Right lobe of liver (tissue), 4 donors: Measurements from ENCODE around the gene VPS18.

ENCODE experiments used
- POLR2A ChIP-seq: fragments of 450-650 bp; IDR thresholded peaks from one replicate; pipeline ENCODE4 v1.6.1; 2017; ENCODE audit warnings: antibody characterized with exemption, mild to moderate bottlenecking
- TF ChIP-seq, protein P1 (sequence below), 4 donors: fragments of 200-600 bp in 3 of 4; fragments of 450-650 bp in 1 of 4; IDR thresholded peaks; one replicate each; pipeline versions ENCODE4 v1.5.1 to v1.8.0; 2016 to 2022; ENCODE audit warnings: antibody characterized with exemption in 4 of 4, mild to moderate bottlenecking in 2 of 4
- donor health status: DM: no; HTN: no; CAD: no.
- donor health status: DM: no; HTN: no; CAD: no.
- donor health status: DM: no; HTN: yes; CAD: no.

DNA sequence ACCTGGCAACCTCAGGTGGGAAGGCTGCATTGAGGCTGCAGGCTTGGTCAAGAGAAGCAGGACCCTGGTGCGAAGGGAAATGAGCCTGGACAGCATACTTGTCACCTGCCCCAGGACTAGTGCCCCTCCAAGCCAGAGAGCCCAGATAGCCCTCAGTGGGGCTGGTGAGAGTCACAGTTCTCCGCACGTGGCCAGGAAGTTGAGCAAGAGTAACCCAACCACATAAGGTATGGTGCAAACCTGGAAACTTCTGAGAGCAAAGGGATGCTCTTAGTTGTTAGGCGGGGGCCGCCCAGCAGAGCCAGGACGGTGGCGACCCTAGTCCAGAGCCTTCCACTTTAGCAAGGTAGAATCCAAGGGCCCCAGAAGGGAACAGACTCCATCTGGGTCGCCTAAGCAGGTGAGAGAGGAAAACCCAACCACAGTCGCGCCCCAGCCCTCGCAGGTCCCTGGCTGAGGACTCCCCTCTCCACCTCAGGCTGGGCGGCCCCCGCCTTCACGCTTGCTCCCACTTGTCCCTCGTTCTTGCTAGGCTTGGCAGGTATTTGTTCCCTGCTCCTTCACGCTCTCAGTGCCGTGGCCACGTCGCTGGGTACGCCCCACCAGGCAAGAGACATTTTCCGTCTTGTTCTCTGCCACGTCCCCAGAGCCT lies 1.1 kb upstream of the VPS18 start:
- no peak for TF ChIP-seq POLR2A
- TF ChIP-seq, protein P1, sequence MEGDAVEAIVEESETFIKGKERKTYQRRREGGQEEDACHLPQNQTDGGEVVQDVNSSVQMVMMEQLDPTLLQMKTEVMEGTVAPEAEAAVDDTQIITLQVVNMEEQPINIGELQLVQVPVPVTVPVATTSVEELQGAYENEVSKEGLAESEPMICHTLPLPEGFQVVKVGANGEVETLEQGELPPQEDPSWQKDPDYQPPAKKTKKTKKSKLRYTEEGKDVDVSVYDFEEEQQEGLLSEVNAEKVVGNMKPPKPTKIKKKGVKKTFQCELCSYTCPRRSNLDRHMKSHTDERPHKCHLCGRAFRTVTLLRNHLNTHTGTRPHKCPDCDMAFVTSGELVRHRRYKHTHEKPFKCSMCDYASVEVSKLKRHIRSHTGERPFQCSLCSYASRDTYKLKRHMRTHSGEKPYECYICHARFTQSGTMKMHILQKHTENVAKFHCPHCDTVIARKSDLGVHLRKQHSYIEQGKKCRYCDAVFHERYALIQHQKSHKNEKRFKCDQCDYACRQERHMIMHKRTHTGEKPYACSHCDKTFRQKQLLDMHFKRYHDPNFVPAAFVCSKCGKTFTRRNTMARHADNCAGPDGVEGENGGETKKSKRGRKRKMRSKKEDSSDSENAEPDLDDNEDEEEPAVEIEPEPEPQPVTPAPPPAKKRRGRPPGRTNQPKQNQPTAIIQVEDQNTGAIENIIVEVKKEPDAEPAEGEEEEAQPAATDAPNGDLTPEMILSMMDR (IDR thresholded peaks at IDR 0.05) = no peak
